ENCODE results near the gene ENG.
A peak's percentile ranks its signal among the peaks of the same experiment; 100 is the strongest.

ENG gene

GRCh38 chr9:127898433-127899127, 44.1 kb upstream of the ENG start:
- TF ChIP-seq EZH2phosphoT487 (conservative IDR thresholded peaks at IDR 0.05; ENCODE audit: low read length) (no peak), CTCF (IDR thresholded peaks at IDR 0.05; ENCODE audit: insufficient read depth, low read length, poor library complexity, severe bottlenecking) (no peak)
- peak overlapping the region; percentile 80 for H3K4me2 ChIP-seq (ENCODE audit: low read depth, low read length, poor library complexity, severe bottlenecking)

GRCh38 chr9:127897193-127897692, 42.8 kb upstream of the ENG start:
- H3K79me2 ChIP-seq (ENCODE audit: insufficient read depth, low read length): no peaks in the 10 kb centered on the region
- no peak overlapping the region for H3K4me2 ChIP-seq (ENCODE audit: low read depth, low read length, poor library complexity, severe bottlenecking)
- 0 out of 2 replicates have a peak, but pooled peaks cover 4% of the 10 kb centered on the region for H3F3A ChIP-seq (ENCODE audit: insufficient read depth)
- H3K4me3 ChIP-seq (ENCODE audit: insufficient read depth, low read length, poor library complexity, severe bottlenecking): no peak overlapping the region
- no peaks in the 10 kb centered on the region for H3K36me3 ChIP-seq (ENCODE audit: low read length)
- H2AFZ ChIP-seq (ENCODE audit: low read depth, low read length, severe bottlenecking): no peak overlapping the region
- peaks cover 10% of the 10 kb centered on the region for H3K9me3 ChIP-seq (ENCODE audit: insufficient read depth, low read length)
- H4K20me1 ChIP-seq (ENCODE audit: low read depth, low read length): no peaks in the 10 kb centered on the region
- H3K9me2 ChIP-seq (replicated peaks; ENCODE audit: insufficient read depth, low read length): no peaks in the 10 kb centered on the region
- no peak overlapping the region for H3K9ac ChIP-seq (ENCODE audit: low read length)
- H3K27me3 ChIP-seq (ENCODE audit: low read length): no peaks in the 10 kb centered on the region
- no peak for TF ChIP-seq EZH2phosphoT487 (conservative IDR thresholded peaks at IDR 0.05; ENCODE audit: low read length)
- TF ChIP-seq CTCF (IDR thresholded peaks at IDR 0.05; ENCODE audit: insufficient read depth, low read length, poor library complexity, severe bottlenecking): no peak
- H3K27ac ChIP-seq (ENCODE audit: low read depth, low read length): no peak overlapping the region

More at GRCh38 chr9:127898433-127899127, 44.1 kb upstream of the ENG start:
- Histone ChIP-seq H3F3A (ENCODE audit: insufficient read depth) (0 out of 2 replicates have a peak, but pooled peaks cover 4% of the 10 kb centered on the region), H3K27ac (ENCODE audit: low read depth, low read length) (no peak overlapping the region), H3K79me2 (ENCODE audit: insufficient read depth, low read length) (no peaks in the 10 kb centered on the region), H3K27me3 (ENCODE audit: low read length) (no peaks in the 10 kb centered on the region), H3K36me3 (ENCODE audit: low read length) (no peaks in the 10 kb centered on the region), H3K4me3 (ENCODE audit: insufficient read depth, low read length, poor library complexity, severe bottlenecking) (peak overlapping the region; percentile 70), H3K9me2 (replicated peaks; ENCODE audit: insufficient read depth, low read length) (no peaks in the 10 kb centered on the region), H3K9ac (ENCODE audit: low read length) (peak overlapping the region; percentile 65), H4K20me1 (ENCODE audit: low read depth, low read length) (no peaks in the 10 kb centered on the region), H3K9me3 (ENCODE audit: insufficient read depth, low read length) (peaks cover under 1% of the 10 kb centered on the region; the same call in 1 of the 2 replicates), H2AFZ (ENCODE audit: low read depth, low read length, severe bottlenecking) (peak overlapping the region; percentile 68)

GRCh38 chr9:127896395-127897192, 42.1 kb upstream of the ENG start:
- no peaks in the 10 kb centered on the region for H3K79me2 ChIP-seq (ENCODE audit: insufficient read depth, low read length)
- H3K9ac ChIP-seq (ENCODE audit: low read length): no peak overlapping the region
- no peak overlapping the region for H3K4me2 ChIP-seq (ENCODE audit: low read depth, low read length, poor library complexity, severe bottlenecking)
- no peaks in the 10 kb centered on the region for H4K20me1 ChIP-seq (ENCODE audit: low read depth, low read length)
- H3K9me2 ChIP-seq (replicated peaks; ENCODE audit: insufficient read depth, low read length): no peaks in the 10 kb centered on the region
- no peak overlapping the region for H3K27ac ChIP-seq (ENCODE audit: low read depth, low read length)
- no peak overlapping the region for H2AFZ ChIP-seq (ENCODE audit: low read depth, low read length, severe bottlenecking)
- TF ChIP-seq EZH2phosphoT487 (conservative IDR thresholded peaks at IDR 0.05; ENCODE audit: low read length) (no peak), CTCF (IDR thresholded peaks at IDR 0.05; ENCODE audit: insufficient read depth, low read length, poor library complexity, severe bottlenecking) (no peak)
- no peak overlapping the region for H3K4me3 ChIP-seq (ENCODE audit: insufficient read depth, low read length, poor library complexity, severe bottlenecking)
- 0 out of 2 replicates have a peak, but pooled peaks cover 4% of the 10 kb centered on the region for H3F3A ChIP-seq (ENCODE audit: insufficient read depth)
- no peaks in the 10 kb centered on the region for H3K36me3 ChIP-seq (ENCODE audit: low read length)
- H3K27me3 ChIP-seq (ENCODE audit: low read length): no peaks in the 10 kb centered on the region
- peaks cover 10% of the 10 kb centered on the region for H3K9me3 ChIP-seq (ENCODE audit: insufficient read depth, low read length)

Measured in SU-DHL-6 (cell line).